Measurements from ENCODE around the gene SORCS2. TPM values are rescaled to one million over a fixed set of nuclear protein-coding genes. Genes with fewer than 3 reads are reported as not detected.

The SORCS2 gene
- total RNA-seq, 1 donor from 2014 or later = 7.1 TPM

DNA sequence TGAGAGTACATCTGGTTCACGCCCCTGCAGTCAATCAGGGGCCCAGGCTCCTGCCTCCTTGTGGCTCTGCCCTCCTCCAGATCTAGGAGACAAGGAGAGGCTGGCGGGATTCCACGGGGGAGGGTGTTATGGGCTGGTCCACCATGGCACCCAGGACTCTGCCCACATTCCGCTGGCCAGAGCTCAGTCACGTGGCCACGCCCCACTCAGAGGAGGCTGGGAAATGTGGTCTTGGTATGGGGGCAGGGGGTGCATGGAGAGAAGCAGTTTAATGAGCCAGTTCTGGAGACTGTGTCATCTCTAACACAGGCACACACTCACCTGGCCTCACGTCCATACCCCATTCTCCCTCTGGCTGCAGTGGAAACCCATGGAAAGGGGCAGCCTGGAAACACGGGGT, 273.9 kb downstream of the SORCS2 start:
- Mint-ChIP-seq H3K27me3 (ENCODE audit: low read depth) (peaks cover 11% of the 10 kb centered on the region), H3K4me1 (peaks cover 2% of the 10 kb centered on the region), H3K36me3 (no peaks in the 10 kb centered on the region), H3K9me3 (peaks cover 3% of the 10 kb centered on the region), H3K4me3 (no peak overlapping the region), H3K27ac (no peak overlapping the region)
- no peak for DNase-seq (ENCODE audit: low spot score in 2 of 2, unreplicated experiment in 2 of 2)
- TF ChIP-seq, protein P1, sequence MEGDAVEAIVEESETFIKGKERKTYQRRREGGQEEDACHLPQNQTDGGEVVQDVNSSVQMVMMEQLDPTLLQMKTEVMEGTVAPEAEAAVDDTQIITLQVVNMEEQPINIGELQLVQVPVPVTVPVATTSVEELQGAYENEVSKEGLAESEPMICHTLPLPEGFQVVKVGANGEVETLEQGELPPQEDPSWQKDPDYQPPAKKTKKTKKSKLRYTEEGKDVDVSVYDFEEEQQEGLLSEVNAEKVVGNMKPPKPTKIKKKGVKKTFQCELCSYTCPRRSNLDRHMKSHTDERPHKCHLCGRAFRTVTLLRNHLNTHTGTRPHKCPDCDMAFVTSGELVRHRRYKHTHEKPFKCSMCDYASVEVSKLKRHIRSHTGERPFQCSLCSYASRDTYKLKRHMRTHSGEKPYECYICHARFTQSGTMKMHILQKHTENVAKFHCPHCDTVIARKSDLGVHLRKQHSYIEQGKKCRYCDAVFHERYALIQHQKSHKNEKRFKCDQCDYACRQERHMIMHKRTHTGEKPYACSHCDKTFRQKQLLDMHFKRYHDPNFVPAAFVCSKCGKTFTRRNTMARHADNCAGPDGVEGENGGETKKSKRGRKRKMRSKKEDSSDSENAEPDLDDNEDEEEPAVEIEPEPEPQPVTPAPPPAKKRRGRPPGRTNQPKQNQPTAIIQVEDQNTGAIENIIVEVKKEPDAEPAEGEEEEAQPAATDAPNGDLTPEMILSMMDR (IDR thresholded peaks at IDR 0.05; ENCODE audit: unreplicated experiment) = no peak

DNA sequence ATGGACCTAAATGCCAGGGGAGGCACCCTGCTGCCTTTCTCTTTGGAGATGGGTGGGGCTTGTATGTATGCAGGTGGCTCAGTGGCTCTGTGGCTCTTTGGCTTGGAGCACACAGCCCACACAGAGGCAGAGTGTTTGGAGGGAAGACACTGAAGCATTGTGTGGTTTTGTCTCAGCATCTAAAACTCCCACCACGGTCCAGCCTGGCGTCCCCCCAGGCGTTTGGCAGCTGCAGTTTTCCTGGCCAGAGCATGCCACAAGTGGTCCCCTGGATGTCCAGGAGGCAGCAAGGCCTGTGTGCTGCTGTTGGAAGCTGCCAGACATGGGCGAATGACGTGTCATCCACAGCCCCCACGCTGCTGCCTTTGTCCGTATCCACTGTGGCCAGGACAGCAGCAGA, 274.6 kb downstream of the SORCS2 start:
- Mint-ChIP-seq H3K36me3 (no peaks in the 10 kb centered on the region), H3K4me3 (no peak overlapping the region), H3K9me3 (peaks cover 3% of the 10 kb centered on the region), H3K27me3 (ENCODE audit: low read depth) (peaks cover 11% of the 10 kb centered on the region), H3K27ac (no peak overlapping the region), H3K4me1 (no peaks in the 10 kb centered on the region)
- TF ChIP-seq, protein P1 (IDR thresholded peaks at IDR 0.05; ENCODE audit: unreplicated experiment) = no peak
- no peak for DNase-seq (ENCODE audit: low spot score in 2 of 2, unreplicated experiment in 2 of 2)

DNA sequence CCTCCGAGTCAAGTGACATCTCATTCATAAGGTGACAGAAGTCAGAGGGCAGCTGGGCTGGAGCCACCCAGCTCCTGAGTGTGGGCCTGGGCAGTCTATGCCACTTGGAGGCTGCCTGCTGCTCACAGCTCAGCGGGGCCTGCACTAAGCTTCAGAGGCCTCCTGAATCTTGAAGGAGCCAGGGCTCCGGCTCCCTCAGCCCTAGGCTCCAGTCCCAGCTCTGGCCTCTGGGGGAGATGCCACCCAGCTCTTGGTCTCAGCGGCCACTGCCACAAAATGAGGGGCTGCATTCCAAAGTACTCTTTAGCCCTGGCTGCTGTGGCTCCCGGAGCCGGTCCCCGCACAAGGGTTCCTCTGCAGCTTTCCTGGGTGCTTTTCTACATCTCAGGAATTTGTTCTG, 275.1 kb downstream of the SORCS2 start:
- H3K27ac Mint-ChIP-seq = no peak overlapping the region
- no peaks in the 10 kb centered on the region for H3K4me1 Mint-ChIP-seq
- H3K9me3 Mint-ChIP-seq = peaks cover 3% of the 10 kb centered on the region
- no peaks in the 10 kb centered on the region for H3K36me3 Mint-ChIP-seq
- TF ChIP-seq, protein P1 (IDR thresholded peaks at IDR 0.05; ENCODE audit: unreplicated experiment) = no peak
- no peak overlapping the region for H3K4me3 Mint-ChIP-seq
- H3K27me3 Mint-ChIP-seq (ENCODE audit: low read depth) = peaks cover 17% of the 10 kb centered on the region
- no peak for DNase-seq (ENCODE audit: low spot score in 2 of 2, unreplicated experiment in 2 of 2)

DNA sequence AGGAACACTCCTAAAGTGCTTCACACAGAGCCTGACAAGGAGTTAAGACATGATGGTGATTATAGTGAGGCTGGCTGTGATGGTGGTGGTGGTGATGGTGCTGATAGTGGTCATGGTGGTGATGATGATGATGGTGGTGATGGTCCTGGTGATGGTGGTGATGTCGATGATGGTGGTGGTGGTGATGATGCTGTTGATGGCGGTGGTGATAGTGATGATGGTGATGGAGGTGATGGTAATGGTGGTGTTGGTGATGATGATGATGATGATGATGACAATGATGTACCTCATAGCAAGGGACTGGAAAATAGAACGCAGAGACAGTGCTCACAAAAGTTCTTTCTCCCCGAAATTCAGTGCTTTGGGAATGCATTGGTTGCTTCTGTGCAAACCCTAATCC, 276.7 kb downstream of the SORCS2 start:
- H3K27me3 Mint-ChIP-seq (ENCODE audit: low read depth) = peaks cover 25% of the 10 kb centered on the region
- DNase-seq (ENCODE audit: low spot score in 2 of 2, unreplicated experiment in 2 of 2) = no peak
- TF ChIP-seq, protein P1 (IDR thresholded peaks at IDR 0.05; ENCODE audit: unreplicated experiment) = no peak
- H3K4me1 Mint-ChIP-seq = peaks cover 1% of the 10 kb centered on the region
- no peak overlapping the region for H3K4me3 Mint-ChIP-seq
- peaks cover 3% of the 10 kb centered on the region for H3K9me3 Mint-ChIP-seq
- H3K27ac Mint-ChIP-seq = no peak overlapping the region
- no peaks in the 10 kb centered on the region for H3K36me3 Mint-ChIP-seq

DNA sequence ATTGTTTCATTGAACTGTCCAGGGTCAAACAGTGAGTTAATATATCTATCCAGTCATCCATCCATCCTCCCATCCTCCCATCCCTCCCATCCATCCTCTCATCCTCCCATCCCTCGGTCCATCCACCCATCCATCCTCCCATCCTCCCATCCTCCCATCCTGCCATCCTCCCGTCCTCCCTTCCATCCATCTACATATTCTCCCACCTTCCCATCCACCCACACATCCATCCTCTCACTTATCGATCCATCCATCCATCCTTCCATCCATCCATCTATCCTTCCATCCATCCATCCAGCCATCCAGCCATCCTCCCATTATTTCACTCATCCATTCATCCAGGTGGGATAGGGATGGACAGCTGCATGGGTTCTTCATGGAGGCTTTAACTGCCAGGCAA, 277.8 kb downstream of the SORCS2 start:
- no peak overlapping the region for H3K27ac Mint-ChIP-seq

More for the DNA sequence above, 277.8 kb downstream of the SORCS2 start:
- DNase-seq (ENCODE audit: low spot score in 2 of 2, unreplicated experiment in 2 of 2) = no peak
- TF ChIP-seq, protein P1 (IDR thresholded peaks at IDR 0.05; ENCODE audit: unreplicated experiment) = no peak
- Mint-ChIP-seq H3K27me3 (ENCODE audit: low read depth) (peaks cover 25% of the 10 kb centered on the region), H3K4me1 (peaks cover 1% of the 10 kb centered on the region), H3K4me3 (no peak overlapping the region), H3K9me3 (peaks cover 3% of the 10 kb centered on the region), H3K36me3 (no peaks in the 10 kb centered on the region)

All from mesothelial cell of epicardium (in vitro differentiated cells).